Measurements from ENCODE around the gene FAS. TPM values are rescaled to one million over a fixed set of nuclear protein-coding genes. Genes with fewer than 3 reads are reported as not detected.

FAS gene
- total RNA-seq, 4 donors from 2014 or later, result 15.0 to 27.5 (median 19.6) TPM

- Histone ChIP-seq H3K4me3 (peak overlapping the region in 1 of 2 donors; percentile 24), H3K27ac (peak overlapping the region; percentile 76 to 98 (median 76)), H3K27me3 (no peaks in the 10 kb centered on the region), H3K4me1 (peaks cover 0 to 89% (median 2%) of the 10 kb centered on the region in 3 donors), H3K36me3 (no peaks in the 10 kb centered on the region), H3K9me3 (no peaks in the 10 kb centered on the region)
- WGBS, 2 donors (ENCODE audit: low coverage in 1 of 2), result 10 to 31% methylated on average over 4 to 5 of the region's 5 CpGs
- TF ChIP-seq CTCF (IDR thresholded peaks at IDR 0.05) (no peak), POLR2A (IDR thresholded peaks at IDR 0.05) (no peak), POLR2AphosphoS5 (IDR thresholded peaks at IDR 0.05) (peak; percentile 80), EP300 (IDR thresholded peaks at IDR 0.05) (no peak)
- peak; percentile 85 for ATAC-seq
Measured at GRCh38 chr10:88971221-88972061, 19.2 kb upstream of the FAS start.

GRCh38 chr10:88974012-88974411 lies 16.6 kb upstream of the FAS start:
- Histone ChIP-seq H3K4me1 (peaks cover 0 to 73% (median 4%) of the 10 kb centered on the region in 3 donors), H3K36me3 (no peaks in the 10 kb centered on the region), H3K27ac (peak overlapping the region; percentile 15 to 91 (median 77)), H3K4me3 (no peak overlapping the region), H3K27me3 (no peaks in the 10 kb centered on the region), H3K9me3 (no peaks in the 10 kb centered on the region)
- ATAC-seq, result no peak
- peak; percentile 63 for TF ChIP-seq POLR2AphosphoS5 (IDR thresholded peaks at IDR 0.05)
- no peak for TF ChIP-seq EP300 (IDR thresholded peaks at IDR 0.05)
- WGBS, 2 donors (ENCODE audit: low coverage in 1 of 2), result 23 to 46% methylated on average over 1 to 3 of the region's 3 CpGs

GRCh38 chr10:88974446-88975376 lies 15.9 kb upstream of the FAS start:
- ATAC-seq, result no peak
- TF ChIP-seq POLR2A (IDR thresholded peaks at IDR 0.05), result no peak
- TF ChIP-seq EP300 (IDR thresholded peaks at IDR 0.05), result no peak
- TF ChIP-seq POLR2AphosphoS5 (IDR thresholded peaks at IDR 0.05), result no peak
- Histone ChIP-seq H3K4me3 (peak overlapping the region; percentile 50 to 79), H3K4me1 (peaks cover 5 to 77% (median 8%) of the 10 kb centered on the region in 3 donors), H3K36me3 (no peaks in the 10 kb centered on the region), H3K27ac (peak overlapping the region; percentile 73 to 91 (median 77)), H3K9me3 (no peaks in the 10 kb centered on the region), H3K27me3 (no peaks in the 10 kb centered on the region)
- WGBS, 2 donors (ENCODE audit: low coverage in 1 of 2), result 9 to 10% methylated on average over 7 of the region's 7 CpGs

- peak overlapping the region; percentile 73 to 91 (median 77) for H3K27ac ChIP-seq
- H3K36me3 ChIP-seq, result no peaks in the 10 kb centered on the region
- 34 to 45% methylated on average over 3 of the region's 3 CpGs for WGBS, 2 donors (ENCODE audit: low coverage in 1 of 2)
- peak overlapping the region; percentile 50 to 79 for H3K4me3 ChIP-seq
- no peaks in the 10 kb centered on the region for H3K27me3 ChIP-seq
- H3K9me3 ChIP-seq, result no peaks in the 10 kb centered on the region
- no peak for TF ChIP-seq POLR2AphosphoS5 (IDR thresholded peaks at IDR 0.05)
- no peak for TF ChIP-seq EP300 (IDR thresholded peaks at IDR 0.05)
- TF ChIP-seq POLR2A (IDR thresholded peaks at IDR 0.05), result no peak
- TF ChIP-seq CTCF (IDR thresholded peaks at IDR 0.05), result no peak
- no peak for ATAC-seq
- H3K4me1 ChIP-seq, result peaks cover 10 to 80% (median 15%) of the 10 kb centered on the region in 3 donors
Measured at GRCh38 chr10:88975377-88975720, 15.2 kb upstream of the FAS start.

GRCh38 chr10:88978463-88978862 lies 12.1 kb upstream of the FAS start:
- no peak for TF ChIP-seq POLR2AphosphoS5 (IDR thresholded peaks at IDR 0.05)
- no peak for TF ChIP-seq POLR2A (IDR thresholded peaks at IDR 0.05)
- TF ChIP-seq CTCF (IDR thresholded peaks at IDR 0.05), result no peak
- no peak for TF ChIP-seq EP300 (IDR thresholded peaks at IDR 0.05)
- H3K27ac ChIP-seq, result peak overlapping the region; percentile 88 to 99 (median 92)
- H3K4me1 ChIP-seq, result peaks cover 10 to 80% (median 29%) of the 10 kb centered on the region in 3 donors
- H3K4me3 ChIP-seq, result no peak overlapping the region
- no peak for ATAC-seq
- no peaks in the 10 kb centered on the region for H3K36me3 ChIP-seq
- H3K9me3 ChIP-seq, result no peaks in the 10 kb centered on the region
- no peaks in the 10 kb centered on the region for H3K27me3 ChIP-seq
- WGBS, 2 donors (ENCODE audit: low coverage in 1 of 2), result 51 to 81% methylated on average over 2 of the region's 2 CpGs
